ENCODE data around the gene UBE2R2. TPM values are rescaled to one million over a fixed set of nuclear protein-coding genes. Genes with fewer than 3 reads are reported as not detected.
"Not testable (repeated sequence)": the region's sequence is repeated elsewhere in the genome, so short reads cannot be mapped to it uniquely, and the experiment has no call there.

The UBE2R2 gene
- polyA plus RNA-seq, 3 donors, result 64.7 to 71.9 (median 69.5) TPM

GRCh38 chr9:33835625-33836260 is 18.8 kb downstream of the UBE2R2 start:
- DNase-seq (ENCODE audit: low read depth in 3 of 3, low spot score in 2 of 3), result no peak

GRCh38 chr9:33836261-33836660 is 19.3 kb downstream of the UBE2R2 start:
- DNase-seq (ENCODE audit: low read depth in 3 of 3, low spot score in 2 of 3), result not testable (repeated sequence)

DNA sequence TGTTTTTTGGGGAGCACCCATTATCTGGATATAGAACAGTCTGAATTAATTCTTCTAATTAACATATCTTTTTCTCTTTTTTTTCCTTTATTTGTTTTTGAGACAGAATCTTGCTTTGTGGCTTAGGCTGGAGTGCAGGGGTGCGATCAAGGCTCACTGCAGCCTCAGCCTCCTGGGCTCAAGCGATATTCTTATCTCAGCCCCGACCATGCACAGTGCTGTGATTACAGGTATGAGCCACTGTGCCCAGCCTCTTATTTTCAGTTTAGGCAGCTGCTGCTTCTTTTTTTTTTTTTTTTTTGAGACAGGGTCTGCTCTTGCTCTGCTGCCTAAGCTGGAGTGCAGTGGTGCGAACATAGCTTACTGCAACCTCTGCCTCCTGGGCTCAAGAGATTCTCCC is 20.2 kb downstream of the UBE2R2 start:
- no peak for DNase-seq (ENCODE audit: low read depth in 3 of 3, low spot score in 2 of 3)

DNA sequence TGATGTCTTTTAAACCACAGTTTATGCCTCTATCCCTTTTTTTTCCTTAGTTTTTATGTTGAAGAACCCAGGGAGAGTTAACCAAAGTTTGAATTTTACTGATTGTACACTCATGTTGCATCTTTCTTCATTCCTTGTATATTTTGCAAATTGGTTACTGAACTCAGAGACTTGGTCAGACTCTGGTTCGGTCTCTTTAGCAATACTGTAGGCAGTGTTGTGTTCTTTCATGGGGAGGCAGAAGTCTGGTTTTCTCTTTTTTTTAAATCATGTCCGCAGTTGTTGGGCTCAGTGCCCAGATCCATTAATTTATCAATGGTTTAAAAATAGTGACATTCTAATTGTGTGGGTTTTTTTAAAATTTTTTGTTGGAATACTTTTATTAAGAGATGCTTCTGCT is 23.4 kb downstream of the UBE2R2 start:
- no peak for DNase-seq (ENCODE audit: low read depth in 3 of 3, low spot score in 2 of 3)

- no peak for DNase-seq (ENCODE audit: low read depth in 3 of 3, low spot score in 2 of 3)
Observed at GRCh38 chr9:33843312-33843961, 26.5 kb downstream of the UBE2R2 start.

GRCh38 chr9:33846231-33846630 is 29.3 kb downstream of the UBE2R2 start:
- DNase-seq (ENCODE audit: low read depth in 3 of 3, low spot score in 2 of 3), result no peak

DNA sequence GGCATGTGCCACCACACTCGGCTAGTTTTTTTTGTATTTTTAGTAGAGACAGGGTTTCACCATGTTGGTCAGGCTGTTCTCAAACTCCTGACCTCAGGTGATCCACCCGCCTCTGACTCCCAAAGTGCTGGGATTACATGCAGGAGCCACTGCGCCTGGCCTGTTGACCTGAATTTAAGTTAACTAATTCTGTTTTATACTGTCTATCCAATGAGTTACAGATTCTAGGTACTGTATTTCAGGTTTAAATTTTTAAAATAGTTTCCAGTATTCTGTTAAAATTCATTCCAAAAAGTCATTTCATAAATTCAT is 30.9 kb downstream of the UBE2R2 start:
- DNase-seq (ENCODE audit: low read depth in 3 of 3, low spot score in 2 of 3), result not testable (repeated sequence)

DNA sequence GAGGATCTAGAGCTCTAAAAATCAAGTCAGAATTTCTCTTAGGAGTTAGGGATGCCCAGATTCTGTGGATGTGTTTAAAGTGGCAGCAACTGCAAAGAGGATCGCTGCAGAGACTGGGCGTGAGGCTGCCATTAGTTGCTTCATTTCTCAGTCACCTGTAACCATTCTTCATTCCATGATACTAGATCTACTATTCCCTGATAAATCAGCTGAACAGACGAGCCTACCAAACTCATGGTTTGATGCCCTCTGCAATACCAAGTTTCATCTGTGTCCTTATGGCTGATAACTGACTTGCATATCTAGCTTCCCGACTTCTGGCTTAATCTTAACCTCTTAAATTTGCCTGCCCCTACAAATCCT is 33.3 kb downstream of the UBE2R2 start:
- DNase-seq (ENCODE audit: low read depth in 3 of 3, low spot score in 2 of 3), result no peak

- DNase-seq (ENCODE audit: low read depth in 3 of 3, low spot score in 2 of 3), result no peak
Observed at GRCh38 chr9:33850677-33851076, 33.7 kb downstream of the UBE2R2 start.

DNA sequence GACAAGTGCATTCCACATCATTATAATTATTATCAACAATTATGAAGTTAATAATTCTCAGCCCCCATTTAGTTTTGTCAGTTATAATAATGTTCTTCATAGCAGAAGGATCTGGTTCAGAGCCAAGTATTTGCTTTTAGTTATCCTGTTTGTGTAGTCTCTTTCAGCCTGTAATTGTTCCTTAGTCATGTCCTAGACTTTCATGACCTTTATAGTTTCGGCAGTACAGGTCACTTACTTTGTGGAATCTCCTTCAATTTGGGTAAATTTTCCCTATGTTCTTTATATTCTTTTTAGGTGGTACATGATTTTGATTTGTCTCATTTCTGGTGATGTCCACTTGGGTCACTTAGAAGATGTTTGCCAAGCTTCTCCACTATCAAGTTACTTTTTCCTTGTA is 34.3 kb downstream of the UBE2R2 start:
- no peak for DNase-seq (ENCODE audit: low read depth in 3 of 3, low spot score in 2 of 3)

DNA sequence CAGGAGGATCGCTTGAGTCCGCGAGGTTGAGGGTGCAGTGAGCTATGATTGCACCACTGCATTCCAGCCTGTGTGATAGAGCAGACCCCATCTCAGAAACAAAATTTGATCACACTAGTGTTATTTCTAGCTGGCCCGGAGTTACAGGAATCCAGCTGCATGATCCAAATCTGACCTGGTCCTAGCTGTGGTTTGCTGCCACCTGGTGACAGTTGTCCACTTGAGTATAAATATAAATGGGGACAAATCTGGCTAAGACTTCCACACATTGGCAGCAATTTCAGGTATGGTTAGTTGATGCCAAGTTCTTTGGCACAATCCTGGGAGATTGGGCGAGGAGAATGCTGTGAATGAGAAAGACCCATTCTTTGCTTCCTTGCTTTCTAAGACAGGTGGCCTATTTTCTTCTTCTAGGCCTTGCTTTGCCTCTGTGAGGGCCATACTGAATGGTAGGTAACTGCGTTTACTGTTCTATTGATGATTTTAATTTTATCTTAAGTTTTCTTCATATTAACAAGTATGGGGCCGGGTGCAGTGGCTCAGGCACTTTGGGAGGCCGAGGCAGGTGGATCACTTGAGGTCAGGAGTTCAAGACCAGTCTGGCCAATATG is 35.4 kb downstream of the UBE2R2 start:
- DNase-seq (ENCODE audit: low read depth in 3 of 3, low spot score in 2 of 3), result peak; percentile 9 to 24 (median 23)

- no peak for DNase-seq (ENCODE audit: low read depth in 3 of 3, low spot score in 2 of 3)
Observed at GRCh38 chr9:33856247-33856646, 39.3 kb downstream of the UBE2R2 start.

- no peak for DNase-seq (ENCODE audit: low read depth in 3 of 3, low spot score in 2 of 3)
Observed at GRCh38 chr9:33858423-33858822, 41.5 kb downstream of the UBE2R2 start.

DNA sequence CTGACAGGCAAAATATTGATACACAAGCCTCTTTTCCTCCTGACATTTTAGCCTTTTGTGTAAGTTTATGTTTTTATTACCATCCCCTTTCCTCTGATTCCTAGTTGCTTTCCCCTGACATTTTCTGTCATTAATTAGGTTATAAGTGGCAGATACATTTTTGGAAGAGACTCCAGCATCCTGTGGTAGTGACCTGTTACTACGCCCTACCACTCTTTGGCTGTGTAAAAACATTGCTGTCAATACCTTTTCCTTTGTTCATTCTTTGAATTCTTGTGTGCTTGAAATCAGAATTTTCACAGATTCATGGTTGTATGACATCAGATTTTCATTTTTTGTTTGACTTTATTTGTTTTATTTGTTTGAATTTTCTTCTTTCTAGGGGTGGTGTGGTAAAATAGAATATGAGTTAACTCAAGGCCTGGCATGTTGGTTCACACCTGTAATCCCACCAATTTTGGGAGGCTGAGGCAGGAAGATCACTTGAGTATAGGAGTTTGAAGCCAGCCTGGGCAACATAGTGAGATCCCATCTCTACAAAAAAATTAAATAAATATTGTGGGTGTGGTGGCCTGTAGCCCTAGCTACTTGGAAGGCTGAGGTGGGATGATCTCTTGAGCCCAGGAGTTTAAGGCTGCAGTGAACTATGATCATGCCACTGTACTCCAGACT is 43.4 kb downstream of the UBE2R2 start:
- no peak for DNase-seq (ENCODE audit: low read depth in 3 of 3, low spot score in 2 of 3)

DNA sequence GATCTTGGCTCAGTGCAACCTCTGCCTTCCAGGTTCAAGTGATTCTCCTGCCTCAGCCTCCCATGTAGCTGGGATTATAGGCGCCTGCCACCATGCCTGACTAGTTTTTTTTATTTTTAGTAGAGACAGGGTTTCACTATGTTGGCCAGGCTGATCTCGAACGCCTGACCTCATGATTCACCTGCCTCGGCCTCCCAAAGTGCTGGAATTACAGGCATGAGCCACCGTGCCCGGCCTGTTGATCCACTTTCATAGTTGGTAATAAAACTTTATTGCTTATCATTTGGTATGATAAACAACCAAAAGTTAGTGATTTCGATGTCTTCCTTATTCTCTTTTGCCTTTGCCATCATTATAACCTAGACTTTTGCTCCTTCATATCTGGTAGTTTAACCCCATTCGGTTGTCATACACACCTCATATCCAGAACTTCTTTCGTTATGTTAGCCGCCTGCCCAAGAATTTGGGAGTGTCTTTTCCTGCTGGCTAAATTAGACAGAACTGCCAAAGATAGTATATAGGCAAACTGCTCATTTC is 45.0 kb downstream of the UBE2R2 start:
- DNase-seq (ENCODE audit: low read depth in 3 of 3, low spot score in 2 of 3), result no peak

DNA sequence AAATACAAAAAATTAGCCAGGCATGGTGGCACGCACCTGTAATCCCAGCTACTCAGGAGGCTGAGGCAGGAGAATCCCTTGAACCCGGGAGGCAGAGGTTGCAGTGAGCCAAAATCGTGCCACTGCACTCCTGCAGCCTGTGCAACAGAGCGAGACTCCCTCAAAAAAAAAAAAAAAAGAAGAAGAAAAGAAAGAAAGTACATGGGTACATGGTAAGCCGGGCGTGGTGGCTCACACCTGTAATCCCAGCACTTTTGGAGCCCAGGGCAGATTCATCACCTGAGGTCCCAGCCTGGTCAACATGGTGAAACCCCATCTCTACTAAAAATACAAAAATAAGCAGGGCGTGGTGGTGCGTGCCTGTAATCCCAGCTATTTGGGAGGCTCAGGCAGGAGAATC is 46.1 kb downstream of the UBE2R2 start:
- DNase-seq (ENCODE audit: low read depth in 3 of 3, low spot score in 2 of 3), result not testable (repeated sequence)

- DNase-seq (ENCODE audit: low read depth in 3 of 3, low spot score in 2 of 3), result no peak
Observed at GRCh38 chr9:33867747-33868439, 50.9 kb downstream of the UBE2R2 start.

GRCh38 chr9:33868440-33868973 is 51.5 kb downstream of the UBE2R2 start:
- DNase-seq (ENCODE audit: low read depth in 3 of 3, low spot score in 2 of 3), result no peak

GRCh38 chr9:33869243-33869642 is 52.3 kb downstream of the UBE2R2 start:
- not testable (repeated sequence) for DNase-seq (ENCODE audit: low read depth in 3 of 3, low spot score in 2 of 3)

- DNase-seq (ENCODE audit: low read depth in 3 of 3, low spot score in 2 of 3), result no peak
Observed at GRCh38 chr9:33877727-33878489, 60.9 kb downstream of the UBE2R2 start.
